ENCODE results near the gene ENDOD1.

The ENDOD1 gene

DNA sequence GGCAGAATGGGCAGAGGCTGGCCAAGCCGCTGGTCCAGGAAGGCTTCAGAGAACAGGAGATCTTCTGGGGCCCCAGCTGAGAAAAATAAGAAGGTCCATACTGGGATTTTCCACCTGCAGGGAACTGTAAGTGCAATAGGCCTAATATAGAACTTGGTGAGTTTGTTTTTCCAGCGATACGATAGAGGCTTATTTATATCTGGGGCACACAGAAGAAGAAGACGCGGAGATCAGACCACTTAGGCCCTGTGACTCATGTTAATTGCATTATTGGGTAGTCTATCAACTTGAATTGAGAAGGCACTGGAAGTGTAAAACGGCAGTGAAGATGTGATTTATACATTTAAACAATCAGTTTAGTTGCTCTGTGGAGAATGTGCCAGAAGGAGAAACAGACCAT, 30.6 kb upstream of the ENDOD1 start:
- WGBS: 85% methylated on average over 6 of the region's 6 CpGs
- H3K36me3 ChIP-seq (ENCODE audit: insufficient read depth, low read length): no peaks in the 10 kb centered on the region

DNA sequence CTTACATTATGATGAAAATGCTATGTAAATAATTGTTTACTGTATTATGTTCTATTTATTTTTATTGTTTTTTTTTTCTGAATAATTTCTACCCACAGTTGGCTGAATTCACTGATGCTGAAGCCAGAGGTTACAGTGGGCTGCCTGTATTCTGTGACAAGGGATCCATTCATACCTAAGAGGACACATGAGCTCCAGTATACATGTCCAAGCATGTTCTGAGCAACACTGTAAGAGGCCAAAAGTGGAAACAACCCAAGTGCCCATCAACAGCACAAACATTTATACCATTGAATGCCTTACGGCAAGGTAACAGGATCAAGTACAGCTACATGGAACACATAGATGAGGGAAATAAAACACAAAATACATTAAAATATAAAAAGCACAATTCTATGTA, 24.3 kb upstream of the ENDOD1 start:
- peaks cover 10% of the 10 kb centered on the region; the same call in 1 of the 2 replicates for H3K27me3 ChIP-seq (ENCODE audit: insufficient read depth, low read length)
- peaks cover 14% of the 10 kb centered on the region for H3K4me1 ChIP-seq (ENCODE audit: insufficient read depth, low read length)
- WGBS: no CpG with 5 or more reads among the region's 1 CpG
- H3K9me3 ChIP-seq (ENCODE audit: insufficient read depth, low read depth, low read length): no peaks in the 10 kb centered on the region
- no peak overlapping the region for H3K4me3 ChIP-seq (ENCODE audit: low read length)
- H3K27ac ChIP-seq (ENCODE audit: low read depth, low read length): no peak overlapping the region
- no peak overlapping the region for H3K9ac ChIP-seq (ENCODE audit: low read depth, low read length)
- H3K36me3 ChIP-seq (ENCODE audit: insufficient read depth, low read length): no peaks in the 10 kb centered on the region

More for the DNA sequence above, 30.6 kb upstream of the ENDOD1 start:
- H3K4me1 ChIP-seq (ENCODE audit: insufficient read depth, low read length): no peaks in the 10 kb centered on the region
- H3K4me3 ChIP-seq (ENCODE audit: low read length): no peak overlapping the region
- H3K27ac ChIP-seq (ENCODE audit: low read depth, low read length): no peak overlapping the region
- no peak overlapping the region for H3K9ac ChIP-seq (ENCODE audit: low read depth, low read length)
- no peaks in the 10 kb centered on the region for H3K9me3 ChIP-seq (ENCODE audit: insufficient read depth, low read depth, low read length)
- peaks cover 18% of the 10 kb centered on the region for H3K27me3 ChIP-seq (ENCODE audit: insufficient read depth, low read length)

DNA sequence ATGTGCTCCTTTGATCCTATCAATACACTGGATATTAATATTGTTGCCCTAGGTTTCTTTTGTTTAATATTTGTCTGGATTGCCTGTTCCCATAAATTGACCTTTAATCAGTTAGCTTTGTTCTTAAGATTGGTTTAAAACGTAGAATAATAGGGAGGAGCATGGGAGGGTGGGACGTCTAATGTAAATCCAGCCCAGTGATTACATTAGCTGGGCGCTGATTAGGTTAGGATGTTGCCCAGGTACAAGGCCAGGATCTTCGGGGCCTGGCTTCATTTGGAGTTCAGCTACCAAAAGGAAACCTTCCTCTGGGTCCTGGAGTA, 23.0 kb upstream of the ENDOD1 start, which contains the start of gene SRSF8:
Gene SRSF8, plus strand, starts transcription at position 204 of the 323 bp plus-strand sequence. CDS start 308 bp downstream, outside the sequence.
- no peaks in the 10 kb centered on the region for H3K9me3 ChIP-seq (ENCODE audit: insufficient read depth, low read depth, low read length)
- H3K36me3 ChIP-seq (ENCODE audit: insufficient read depth, low read length): no peaks in the 10 kb centered on the region
- H3K9ac ChIP-seq (ENCODE audit: low read depth, low read length): peak within 1 kb of the TSS; percentile 85
- H3K4me3 ChIP-seq (ENCODE audit: low read length): peak within 1 kb of the TSS; percentile 79
- H3K27me3 ChIP-seq (ENCODE audit: insufficient read depth, low read length): peaks cover 2% of the 10 kb centered on the region; the same call in 1 of the 2 replicates
- H3K4me1 ChIP-seq (ENCODE audit: insufficient read depth, low read length): peaks cover 14% of the 10 kb centered on the region
- peak within 1 kb of the TSS; percentile 53; the same call in 1 of the 2 replicates for H3K27ac ChIP-seq (ENCODE audit: low read depth, low read length)
- WGBS: 0% methylated on average over 4 of the region's 4 CpGs

DNA sequence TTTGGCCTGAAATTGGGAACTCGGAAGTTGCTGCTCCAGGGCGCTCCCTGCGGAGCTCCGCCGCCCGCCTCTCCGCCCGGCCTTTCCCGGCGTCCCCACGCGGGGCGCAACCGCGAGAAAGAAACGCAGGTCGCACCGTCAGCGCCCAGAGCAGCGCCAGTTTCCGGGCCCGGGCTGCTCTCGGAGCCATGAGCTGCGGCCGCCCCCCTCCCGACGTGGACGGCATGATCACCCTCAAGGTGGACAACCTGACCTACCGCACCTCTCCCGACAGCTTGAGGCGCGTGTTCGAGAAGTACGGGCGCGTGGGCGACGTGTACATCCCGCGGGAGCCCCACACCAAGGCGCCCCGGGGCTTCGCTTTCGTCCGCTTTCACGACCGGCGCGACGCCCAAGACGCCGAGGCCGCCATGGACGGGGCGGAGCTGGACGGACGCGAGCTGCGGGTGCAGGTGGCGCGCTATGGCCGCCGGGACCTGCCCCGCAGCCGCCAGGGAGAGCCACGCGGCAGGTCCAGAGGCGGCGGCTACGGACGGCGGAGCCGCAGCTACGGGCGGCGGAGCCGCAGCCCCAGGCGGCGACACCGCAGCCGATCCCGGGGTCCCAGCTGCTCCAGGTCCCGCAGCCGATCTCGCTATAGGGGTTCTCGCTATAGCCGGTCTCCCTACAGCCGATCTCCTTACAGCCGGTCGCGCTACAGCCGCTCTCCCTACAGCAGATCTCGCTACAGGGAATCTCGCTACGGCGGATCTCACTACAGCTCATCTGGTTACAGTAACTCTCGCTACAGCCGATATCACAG, 22.4 kb upstream of the ENDOD1 start:
- H3K36me3 ChIP-seq (ENCODE audit: insufficient read depth, low read length): no peaks in the 10 kb centered on the region
- peak overlapping the region; percentile 53; the same call in 1 of the 2 replicates for H3K27ac ChIP-seq (ENCODE audit: low read depth, low read length)
- under 1% methylated on average over 98 of the region's 98 CpGs for WGBS
- peak overlapping the region; percentile 79 for H3K4me3 ChIP-seq (ENCODE audit: low read length)
- peaks cover 14% of the 10 kb centered on the region for H3K4me1 ChIP-seq (ENCODE audit: insufficient read depth, low read length)
- H3K27me3 ChIP-seq (ENCODE audit: insufficient read depth, low read length): no peaks in the 10 kb centered on the region
- peak overlapping the region; percentile 85 for H3K9ac ChIP-seq (ENCODE audit: low read depth, low read length)
- no peaks in the 10 kb centered on the region for H3K9me3 ChIP-seq (ENCODE audit: insufficient read depth, low read depth, low read length)

DNA sequence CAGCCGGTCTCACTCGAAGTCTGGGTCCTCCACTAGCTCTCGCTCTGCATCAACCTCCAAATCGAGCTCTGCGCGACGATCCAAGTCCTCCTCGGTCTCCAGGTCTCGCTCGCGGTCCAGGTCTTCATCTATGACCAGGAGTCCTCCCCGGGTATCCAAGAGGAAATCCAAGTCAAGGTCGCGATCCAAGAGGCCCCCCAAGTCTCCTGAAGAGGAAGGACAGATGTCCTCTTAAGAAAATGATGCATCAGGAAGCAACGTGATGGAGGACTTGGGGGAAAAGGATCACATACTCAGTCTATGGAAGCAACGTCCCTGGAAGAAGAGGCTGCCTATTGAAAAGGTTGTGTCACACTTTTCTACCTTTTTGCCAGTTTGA, 21.8 kb upstream of the ENDOD1 start:
- Histone ChIP-seq H3K9me3 (ENCODE audit: insufficient read depth, low read depth, low read length) (no peaks in the 10 kb centered on the region), H3K4me3 (ENCODE audit: low read length) (peak overlapping the region; percentile 79), H3K9ac (ENCODE audit: low read depth, low read length) (peak overlapping the region; percentile 85), H3K27ac (ENCODE audit: low read depth, low read length) (no peak overlapping the region), H3K4me1 (ENCODE audit: insufficient read depth, low read length) (peaks cover 14% of the 10 kb centered on the region), H3K36me3 (ENCODE audit: insufficient read depth, low read length) (no peaks in the 10 kb centered on the region), H3K27me3 (ENCODE audit: insufficient read depth, low read length) (no peaks in the 10 kb centered on the region)
- WGBS: under 1% methylated on average over 16 of the region's 16 CpGs

DNA sequence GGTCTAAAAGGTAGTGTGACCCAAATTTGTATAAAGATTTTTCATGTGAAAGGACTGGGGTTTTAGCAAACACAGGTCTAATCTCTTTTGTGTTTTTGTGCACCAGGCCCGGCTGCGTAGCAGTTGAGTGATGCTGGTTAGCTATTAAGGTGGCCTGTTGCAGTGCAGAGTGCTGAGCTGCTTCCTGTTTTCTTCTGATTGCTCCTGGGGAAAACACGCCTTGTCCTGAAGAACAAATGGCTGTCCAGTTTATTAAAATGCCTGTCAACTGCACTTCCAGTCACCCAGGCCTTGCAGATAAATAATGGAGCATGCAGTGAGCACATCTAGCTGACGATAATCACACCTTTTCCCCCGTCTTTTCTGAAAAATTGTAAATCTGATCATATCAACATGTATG, 21.1 kb upstream of the ENDOD1 start:
- 55% methylated on average over 4 of the region's 5 CpGs for WGBS
- H3K4me1 ChIP-seq (ENCODE audit: insufficient read depth, low read length): peaks cover 14% of the 10 kb centered on the region
- H3K4me3 ChIP-seq (ENCODE audit: low read length): peak overlapping the region; percentile 79
- H3K9ac ChIP-seq (ENCODE audit: low read depth, low read length): no peak overlapping the region
- no peak overlapping the region for H3K27ac ChIP-seq (ENCODE audit: low read depth, low read length)
- no peaks in the 10 kb centered on the region for H3K36me3 ChIP-seq (ENCODE audit: insufficient read depth, low read length)
- H3K9me3 ChIP-seq (ENCODE audit: insufficient read depth, low read depth, low read length): no peaks in the 10 kb centered on the region
- no peaks in the 10 kb centered on the region for H3K27me3 ChIP-seq (ENCODE audit: insufficient read depth, low read length)

DNA sequence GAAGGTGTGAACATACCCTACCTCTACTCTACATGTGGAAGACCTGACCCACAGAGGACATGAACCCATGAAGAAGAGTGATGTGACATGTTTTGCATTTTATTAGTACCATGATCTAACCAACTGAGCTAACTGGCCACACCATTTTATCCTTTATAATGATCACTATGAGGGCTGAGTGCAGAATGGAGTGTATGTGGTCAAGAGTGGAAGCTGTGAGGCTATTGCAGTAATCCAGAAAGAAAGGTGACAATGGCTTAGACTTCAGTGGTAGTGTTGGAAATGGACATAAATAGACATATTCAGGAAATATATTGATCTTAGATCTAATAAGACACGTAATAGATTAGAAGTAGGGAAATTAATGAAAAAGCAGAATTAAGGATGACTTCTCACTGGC, 19.2 kb upstream of the ENDOD1 start:
- H3K36me3 ChIP-seq (ENCODE audit: insufficient read depth, low read length): no peaks in the 10 kb centered on the region
- H3K4me3 ChIP-seq (ENCODE audit: low read length): no peak overlapping the region
- H3K4me1 ChIP-seq (ENCODE audit: insufficient read depth, low read length): peaks cover 14% of the 10 kb centered on the region
- 96% methylated on average over 1 of the region's 1 CpG for WGBS
- no peaks in the 10 kb centered on the region for H3K27me3 ChIP-seq (ENCODE audit: insufficient read depth, low read length)
- H3K27ac ChIP-seq (ENCODE audit: low read depth, low read length): no peak overlapping the region
- no peak overlapping the region for H3K9ac ChIP-seq (ENCODE audit: low read depth, low read length)
- no peaks in the 10 kb centered on the region for H3K9me3 ChIP-seq (ENCODE audit: insufficient read depth, low read depth, low read length)

DNA sequence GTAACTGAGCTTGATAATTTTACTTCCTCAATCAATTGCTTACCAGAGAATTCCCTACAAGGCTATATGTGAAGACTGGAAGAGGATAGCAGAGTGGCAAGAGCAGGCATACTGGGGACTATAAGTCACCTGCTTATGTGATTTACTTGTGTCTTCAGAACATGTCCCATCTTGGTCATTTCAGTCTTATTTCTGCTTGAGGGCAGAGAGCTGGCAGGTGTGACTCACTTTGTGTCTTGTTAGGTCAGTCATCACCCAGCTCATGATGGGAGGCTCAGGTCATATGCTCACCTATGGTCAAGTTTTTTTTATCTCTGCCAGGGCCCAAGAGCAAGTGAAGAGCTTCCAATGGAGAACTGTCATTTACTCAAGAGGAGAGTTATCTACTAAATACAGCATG, 16.7 kb upstream of the ENDOD1 start:
- H3K4me3 ChIP-seq (ENCODE audit: low read length): no peak overlapping the region
- H3K27me3 ChIP-seq (ENCODE audit: insufficient read depth, low read length): no peaks in the 10 kb centered on the region
- H3K9ac ChIP-seq (ENCODE audit: low read depth, low read length): no peak overlapping the region
- H3K27ac ChIP-seq (ENCODE audit: low read depth, low read length): no peak overlapping the region
- peaks cover 9% of the 10 kb centered on the region; the same call in 1 of the 2 replicates for H3K4me1 ChIP-seq (ENCODE audit: insufficient read depth, low read length)
- H3K9me3 ChIP-seq (ENCODE audit: insufficient read depth, low read depth, low read length): no peaks in the 10 kb centered on the region
- H3K36me3 ChIP-seq (ENCODE audit: insufficient read depth, low read length): no peaks in the 10 kb centered on the region

DNA sequence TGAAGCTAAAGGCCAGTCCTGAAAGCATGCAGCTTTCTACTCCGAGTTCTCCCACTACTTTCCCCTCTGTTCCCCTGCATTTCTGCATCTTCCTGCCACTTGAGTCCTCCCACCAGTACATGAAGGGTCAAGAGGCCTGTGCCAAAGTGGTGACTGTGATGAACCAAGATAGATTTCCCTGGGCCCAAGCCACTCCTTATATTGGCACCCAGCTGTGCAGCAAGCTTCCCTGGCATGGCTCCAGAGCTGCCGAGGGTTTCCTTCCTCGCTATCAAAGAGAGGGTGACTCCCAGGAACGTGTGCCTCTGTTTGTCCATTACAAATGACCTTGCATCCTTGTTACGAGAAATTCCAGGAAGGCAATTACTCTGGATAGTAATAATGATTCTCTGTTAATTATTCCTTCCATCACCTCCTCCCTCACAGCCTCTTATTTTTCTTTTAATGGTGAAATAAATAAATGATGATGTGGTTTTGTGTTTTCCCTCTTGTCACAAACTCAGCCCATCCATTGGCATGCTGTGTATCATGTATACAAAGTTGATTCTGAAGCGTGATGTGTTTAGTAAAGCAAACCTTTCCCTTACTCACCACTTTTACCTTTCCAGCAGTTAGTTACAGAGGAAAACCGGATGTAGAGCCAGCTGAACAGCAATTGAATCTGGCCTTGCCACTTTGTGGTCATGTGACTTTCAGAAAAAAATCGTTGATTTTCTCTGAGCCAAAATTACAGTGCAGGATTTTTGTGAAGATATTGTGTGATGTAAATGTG, 14.7 kb upstream of the ENDOD1 start:
- Histone ChIP-seq H3K27me3 (ENCODE audit: insufficient read depth, low read length) (no peaks in the 10 kb centered on the region), H3K9ac (ENCODE audit: low read depth, low read length) (no peak overlapping the region), H3K4me1 (ENCODE audit: insufficient read depth, low read length) (no peaks in the 10 kb centered on the region), H3K4me3 (ENCODE audit: low read length) (no peak overlapping the region), H3K36me3 (ENCODE audit: insufficient read depth, low read length) (no peaks in the 10 kb centered on the region), H3K27ac (ENCODE audit: low read depth, low read length) (no peak overlapping the region), H3K9me3 (ENCODE audit: insufficient read depth, low read depth, low read length) (no peaks in the 10 kb centered on the region)
- 87% methylated on average over 8 of the region's 8 CpGs for WGBS

DNA sequence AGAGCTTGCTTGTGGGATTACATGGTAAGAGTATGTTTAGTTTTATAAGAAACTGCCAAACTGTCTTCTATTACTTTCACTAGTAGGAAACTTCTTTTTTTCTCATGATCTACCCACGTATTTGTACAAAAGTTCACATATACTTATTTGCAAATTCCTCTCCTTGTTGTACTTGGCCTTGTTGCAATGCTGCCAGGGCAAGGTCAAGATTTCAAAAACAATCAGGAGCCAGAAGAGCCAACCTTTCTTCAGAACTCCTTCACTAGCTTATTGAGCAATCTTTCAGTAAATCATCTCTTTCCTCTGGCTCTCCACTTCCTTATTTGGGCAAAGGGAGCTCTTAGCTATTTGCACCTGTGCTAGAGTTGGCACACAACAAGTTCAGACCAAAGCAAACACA, 13.2 kb upstream of the ENDOD1 start:
- no peaks in the 10 kb centered on the region for H3K9me3 ChIP-seq (ENCODE audit: insufficient read depth, low read depth, low read length)
- H3K4me1 ChIP-seq (ENCODE audit: insufficient read depth, low read length): no peaks in the 10 kb centered on the region
- no peak overlapping the region for H3K4me3 ChIP-seq (ENCODE audit: low read length)
- no peak overlapping the region for H3K9ac ChIP-seq (ENCODE audit: low read depth, low read length)
- no peak overlapping the region for H3K27ac ChIP-seq (ENCODE audit: low read depth, low read length)
- WGBS: 70% methylated on average over 1 of the region's 1 CpG
- no peaks in the 10 kb centered on the region for H3K27me3 ChIP-seq (ENCODE audit: insufficient read depth, low read length)
- no peaks in the 10 kb centered on the region for H3K36me3 ChIP-seq (ENCODE audit: insufficient read depth, low read length)

DNA sequence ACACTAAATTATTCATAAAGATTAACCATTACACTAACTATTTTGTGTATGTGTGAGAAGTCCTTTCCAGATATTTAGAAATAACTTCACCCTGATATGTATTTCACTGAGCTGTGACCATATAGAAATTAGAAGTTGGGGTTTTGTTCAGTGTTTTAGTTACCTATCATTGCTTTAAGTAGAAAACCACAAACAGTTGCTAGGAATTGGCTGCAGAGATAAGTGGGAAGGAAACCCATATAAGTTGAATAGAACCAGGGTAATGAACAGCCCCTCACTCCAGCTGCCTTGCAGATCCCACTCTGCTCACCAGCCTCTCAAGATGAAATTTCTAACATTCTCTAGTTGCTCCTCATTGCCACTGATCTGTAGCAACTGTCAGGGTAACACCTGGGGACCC, 12.7 kb upstream of the ENDOD1 start:
- Histone ChIP-seq H3K9me3 (ENCODE audit: insufficient read depth, low read depth, low read length) (no peaks in the 10 kb centered on the region), H3K27ac (ENCODE audit: low read depth, low read length) (no peak overlapping the region), H3K4me1 (ENCODE audit: insufficient read depth, low read length) (no peaks in the 10 kb centered on the region), H3K4me3 (ENCODE audit: low read length) (no peak overlapping the region), H3K27me3 (ENCODE audit: insufficient read depth, low read length) (no peaks in the 10 kb centered on the region), H3K9ac (ENCODE audit: low read depth, low read length) (no peak overlapping the region), H3K36me3 (ENCODE audit: insufficient read depth, low read length) (no peaks in the 10 kb centered on the region)

Measured in HUES64 (cell line).